GM13976 (cell line): ENCODE data around the gene TIGD4.

Source experiments
- DNase-seq: peaks from one replicate; pipeline ENCODE4 v3.0.0; 2012; ENCODE audit warnings: low spot score
- CTCF ChIP-seq: IDR thresholded peaks from 2 replicates; pipeline ENCODE4 v1.5.1; 2012; ENCODE audit warnings: borderline replicate concordance, mild to moderate bottlenecking; ENCODE audit not compliant: insufficient read depth; ENCODE audit errors: extremely low read depth, missing control alignments, control extremely low read depth
- in situ Hi-C: fragments of 300-500 bp; cut with MboI; formaldehyde crosslinking; loops from one replicate; pipeline ENCODE4 v1.12.0; 2022; ENCODE audit warnings: low sequenced_read_pairs, mixed read lengths, inconsistent platforms; ENCODE audit not compliant: unreplicated experiment

The TIGD4 gene

GRCh38 chr4:152806501-152807125, 27.1 kb upstream of the TIGD4 start:
- DNase-seq: no peak
- in situ Hi-C loops: no loop called here
- no peak for TF ChIP-seq CTCF

- DNase-seq: no peak
- no peak for TF ChIP-seq CTCF
- in situ Hi-C loops: no loop called here
Observed at GRCh38 chr4:152805818-152806217, 26.3 kb upstream of the TIGD4 start.

GRCh38 chr4:152805071-152805650, 25.6 kb upstream of the TIGD4 start:
- in situ Hi-C loops: no loop called here
- no peak for DNase-seq
- no peak for TF ChIP-seq CTCF

- TF ChIP-seq CTCF: no peak
- DNase-seq: no peak
- in situ Hi-C loops: no loop called here
Observed at GRCh38 chr4:152803541-152803940, 24.0 kb upstream of the TIGD4 start.

- no peak for DNase-seq
- no peak for TF ChIP-seq CTCF
- in situ Hi-C loops: no loop called here
Observed at GRCh38 chr4:152795891-152796290, 16.4 kb upstream of the TIGD4 start.

GRCh38 chr4:152786627-152787026, 7.1 kb upstream of the TIGD4 start:
- TF ChIP-seq CTCF: no peak

More at GRCh38 chr4:152786627-152787026, 7.1 kb upstream of the TIGD4 start:
- in situ Hi-C loops: no loop called here
- DNase-seq: no peak
